ENCODE results near the gene LPCAT3. TPM values are rescaled to one million over a fixed set of nuclear protein-coding genes. Genes with fewer than 3 reads are reported as not detected.

LPCAT3 gene
- total RNA-seq, 1 experiment from 2014 or later, result 15.6 TPM

GRCh38 chr12:6979021-6979420 lies 39.3 kb downstream of the LPCAT3 start:
- in situ Hi-C loops (cut with HindIII; ENCODE audit: low pct_unique_long_range_greater_than_20kb, low sequenced_read_pairs), result no loop called here
- no peak for DNase-seq (ENCODE audit: low read depth, low spot score)

GRCh38 chr12:6978611-6979011 lies 39.7 kb downstream of the LPCAT3 start:
- DNase-seq (ENCODE audit: low read depth, low spot score), result no peak
- in situ Hi-C loops (cut with HindIII; ENCODE audit: low pct_unique_long_range_greater_than_20kb, low sequenced_read_pairs), result no loop called here

GRCh38 chr12:6978188-6978587 lies 40.1 kb downstream of the LPCAT3 start:
- DNase-seq (ENCODE audit: low read depth, low spot score), result no peak
- in situ Hi-C loops (cut with HindIII; ENCODE audit: low pct_unique_long_range_greater_than_20kb, low sequenced_read_pairs), result no loop called here

- DNase-seq (ENCODE audit: low read depth, low spot score), result no peak
- in situ Hi-C loops (cut with HindIII; ENCODE audit: low pct_unique_long_range_greater_than_20kb, low sequenced_read_pairs), result no loop called here
Measured at GRCh38 chr12:6977653-6978052, 40.6 kb downstream of the LPCAT3 start.

- in situ Hi-C loops (cut with HindIII; ENCODE audit: low pct_unique_long_range_greater_than_20kb, low sequenced_read_pairs), result no loop called here
- no peak for DNase-seq (ENCODE audit: low read depth, low spot score)
Measured at GRCh38 chr12:6975297-6976032, 42.8 kb downstream of the LPCAT3 start.

- in situ Hi-C loops (cut with HindIII; ENCODE audit: low pct_unique_long_range_greater_than_20kb, low sequenced_read_pairs), result no loop called here
- no peak for DNase-seq (ENCODE audit: low read depth, low spot score)
Measured at GRCh38 chr12:6974180-6974579, 44.1 kb downstream of the LPCAT3 start.

- no peak for DNase-seq (ENCODE audit: low read depth, low spot score)
- in situ Hi-C loops (cut with HindIII; ENCODE audit: low pct_unique_long_range_greater_than_20kb, low sequenced_read_pairs), result no loop called here
Measured at GRCh38 chr12:6970096-6970527, 48.2 kb downstream of the LPCAT3 start.

- in situ Hi-C loops (cut with HindIII; ENCODE audit: low pct_unique_long_range_greater_than_20kb, low sequenced_read_pairs), result no loop called here
Measured at GRCh38 chr12:6968426-6968825, 49.9 kb downstream of the LPCAT3 start.

GRCh38 chr12:6967651-6968100 lies 50.6 kb downstream of the LPCAT3 start:
- in situ Hi-C loops (cut with HindIII; ENCODE audit: low pct_unique_long_range_greater_than_20kb, low sequenced_read_pairs), result no loop called here

More at GRCh38 chr12:6968426-6968825, 49.9 kb downstream of the LPCAT3 start:
- no peak for DNase-seq (ENCODE audit: low read depth, low spot score)

GRCh38 chr12:6966351-6966750 lies 51.9 kb downstream of the LPCAT3 start:
- DNase-seq (ENCODE audit: low read depth, low spot score), result no peak
- in situ Hi-C loops (cut with HindIII; ENCODE audit: low pct_unique_long_range_greater_than_20kb, low sequenced_read_pairs), result no loop called here

More at GRCh38 chr12:6967651-6968100, 50.6 kb downstream of the LPCAT3 start:
- DNase-seq (ENCODE audit: low read depth, low spot score), result no peak

GRCh38 chr12:6965714-6966113 lies 52.6 kb downstream of the LPCAT3 start:
- in situ Hi-C loops (cut with HindIII; ENCODE audit: low pct_unique_long_range_greater_than_20kb, low sequenced_read_pairs), result no loop called here

GRCh38 chr12:6965026-6965661 lies 53.1 kb downstream of the LPCAT3 start:
- peak; percentile 88 for DNase-seq (ENCODE audit: low read depth, low spot score)
- in situ Hi-C loops (cut with HindIII; ENCODE audit: low pct_unique_long_range_greater_than_20kb, low sequenced_read_pairs), result no loop called here

More at GRCh38 chr12:6965714-6966113, 52.6 kb downstream of the LPCAT3 start:
- no peak for DNase-seq (ENCODE audit: low read depth, low spot score)

GRCh38 chr12:6964605-6965025 lies 53.7 kb downstream of the LPCAT3 start:
- in situ Hi-C loops (cut with HindIII; ENCODE audit: low pct_unique_long_range_greater_than_20kb, low sequenced_read_pairs), result no loop called here
- no peak for DNase-seq (ENCODE audit: low read depth, low spot score)

GRCh38 chr12:6963791-6964413 lies 54.4 kb downstream of the LPCAT3 start:
- in situ Hi-C loops (cut with HindIII; ENCODE audit: low pct_unique_long_range_greater_than_20kb, low sequenced_read_pairs), result no loop called here
- DNase-seq (ENCODE audit: low read depth, low spot score), result no peak

- DNase-seq (ENCODE audit: low read depth, low spot score), result no peak
Measured at GRCh38 chr12:6963016-6963731, 55.1 kb downstream of the LPCAT3 start.

GRCh38 chr12:6962285-6963015 lies 55.8 kb downstream of the LPCAT3 start:
- in situ Hi-C loops (cut with HindIII; ENCODE audit: low pct_unique_long_range_greater_than_20kb, low sequenced_read_pairs), result no loop called here

More at GRCh38 chr12:6963016-6963731, 55.1 kb downstream of the LPCAT3 start:
- in situ Hi-C loops (cut with HindIII; ENCODE audit: low pct_unique_long_range_greater_than_20kb, low sequenced_read_pairs), result no loop called here

GRCh38 chr12:6961695-6962284 lies 56.5 kb downstream of the LPCAT3 start:
- in situ Hi-C loops (cut with HindIII; ENCODE audit: low pct_unique_long_range_greater_than_20kb, low sequenced_read_pairs), result no loop called here
- DNase-seq (ENCODE audit: low read depth, low spot score), result peak; percentile 81

More at GRCh38 chr12:6962285-6963015, 55.8 kb downstream of the LPCAT3 start:
- no peak for DNase-seq (ENCODE audit: low read depth, low spot score)
